GM21723 (cell line): ENCODE results near the gene CINP.

Source experiments
- ATAC-seq: cut with Tn5 transposase; IDR thresholded peaks from one replicate; pipeline ENCODE4 v1.9.1; 2021; ENCODE audit warnings: mild to moderate bottlenecking, moderate library complexity; ENCODE audit not compliant: unreplicated experiment

CINP gene

DNA sequence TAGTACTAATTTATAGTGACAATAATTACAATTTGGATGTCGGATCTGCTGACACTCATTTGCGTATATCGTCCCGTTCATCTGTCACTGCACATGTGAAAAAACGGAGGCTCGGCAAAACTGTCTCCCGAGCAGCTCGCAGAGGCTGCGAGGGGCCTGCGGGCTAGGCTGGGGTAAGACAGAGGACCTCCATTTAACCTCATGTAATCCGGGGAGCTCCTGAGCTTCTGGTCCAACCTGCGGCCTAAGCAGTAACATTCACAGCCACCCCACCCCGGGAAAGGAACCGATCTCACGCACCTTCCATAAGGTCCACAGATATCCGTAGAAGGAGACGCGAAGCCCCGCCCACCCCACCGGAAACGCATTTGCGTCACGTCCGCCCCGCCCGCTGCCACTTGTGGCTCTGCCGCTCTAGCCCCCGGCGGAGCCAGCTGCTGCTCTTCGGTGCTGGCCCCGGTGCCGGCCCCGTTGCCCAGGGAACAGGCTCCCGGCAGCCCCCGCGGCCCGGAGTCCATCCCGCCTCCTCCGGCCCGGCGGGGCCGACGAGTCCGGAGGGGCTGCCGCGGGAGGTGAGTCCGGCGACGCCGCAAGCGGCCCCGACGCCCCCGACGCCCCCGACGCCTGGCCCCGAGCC lies at the start of gene CINP, which contains the start of gene TECPR2:
Gene CINP (minus strand): TSS at position 346 of the 637 bp plus-strand sequence. CDS start 39 bp downstream, at position 307.
Gene TECPR2 (plus strand): TSS at position 397 of the 637 bp plus-strand sequence. CDS start 13,781 bp downstream, outside the sequence.
- ATAC-seq, result peak; percentile 88

DNA sequence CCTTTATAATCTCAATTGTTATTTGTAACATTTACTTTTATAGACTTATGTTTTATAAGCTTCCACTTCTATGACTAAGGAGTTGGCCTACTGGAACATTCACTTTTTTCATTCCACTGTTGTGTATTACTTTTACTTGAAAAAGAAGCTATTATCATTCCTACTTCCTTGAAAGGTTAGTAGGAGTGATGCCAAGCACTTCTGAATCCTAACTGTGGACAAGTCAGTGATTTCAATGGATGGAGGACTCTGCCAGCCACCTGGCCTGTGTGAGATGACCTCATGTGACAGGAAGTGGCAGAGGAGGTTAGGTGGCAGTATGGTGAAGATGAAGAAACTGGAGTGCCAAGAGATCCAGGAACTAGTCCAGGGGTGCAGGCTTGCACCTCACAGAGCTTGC lies 46.0 kb upstream of the CINP start:
- ATAC-seq, result no peak

DNA sequence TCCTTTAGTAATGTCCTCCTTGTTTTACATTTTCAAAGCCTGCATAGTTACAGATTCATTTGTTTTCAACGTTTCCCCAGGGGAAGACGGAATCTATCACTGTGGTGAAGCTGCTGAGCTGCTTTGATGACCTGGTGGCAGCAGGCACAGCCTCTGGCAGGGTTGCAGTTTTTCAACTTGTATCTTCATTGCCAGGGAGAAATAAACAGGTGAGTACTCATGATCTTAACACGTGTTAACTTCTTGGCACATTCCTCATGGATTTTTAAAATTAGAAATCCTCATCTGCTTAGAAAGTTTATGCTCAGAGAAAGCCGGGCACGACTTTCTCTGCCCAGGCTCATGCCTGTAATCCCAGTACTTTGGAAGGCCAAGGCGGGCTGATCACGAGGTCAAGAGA lies 44.6 kb upstream of the CINP start:
- no peak for ATAC-seq

DNA sequence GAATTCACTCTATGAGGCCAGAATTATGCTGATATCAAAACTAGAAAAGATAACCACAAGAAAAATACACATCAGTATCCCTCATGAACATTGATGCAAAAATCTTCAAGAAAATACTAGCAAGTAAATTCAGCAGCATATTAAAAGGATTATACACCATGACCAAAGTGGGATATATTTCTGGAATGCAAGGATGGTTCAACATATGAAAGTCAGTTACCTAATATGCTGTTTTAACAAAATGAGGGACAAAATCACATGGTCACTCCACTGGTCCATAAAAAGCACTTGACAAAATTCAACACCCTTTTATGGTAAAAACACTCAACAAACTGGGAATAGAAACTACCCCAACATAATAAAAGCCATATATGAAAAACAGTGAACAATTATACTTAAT lies 40.3 kb upstream of the CINP start:
- ATAC-seq, result no peak

DNA sequence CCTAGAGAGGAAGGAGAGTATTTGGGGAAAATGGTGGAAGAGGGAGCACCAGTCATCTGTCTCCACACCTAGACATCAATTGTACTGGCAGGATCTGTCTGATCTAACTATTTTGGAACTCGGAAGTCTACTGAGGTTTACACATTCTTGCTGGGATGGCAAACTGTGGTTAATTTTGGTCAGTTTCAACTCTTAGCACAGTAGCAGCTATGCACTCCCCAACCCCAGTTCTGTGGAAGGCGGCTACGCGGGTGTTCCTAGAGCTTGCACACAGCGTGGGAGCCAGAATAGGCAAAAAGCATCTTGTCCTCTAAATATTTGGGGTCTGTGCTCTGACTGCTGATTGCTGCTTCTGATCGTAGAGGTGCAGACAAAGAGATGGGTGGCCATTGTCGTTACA lies 33.8 kb upstream of the CINP start:
- no peak for ATAC-seq

DNA sequence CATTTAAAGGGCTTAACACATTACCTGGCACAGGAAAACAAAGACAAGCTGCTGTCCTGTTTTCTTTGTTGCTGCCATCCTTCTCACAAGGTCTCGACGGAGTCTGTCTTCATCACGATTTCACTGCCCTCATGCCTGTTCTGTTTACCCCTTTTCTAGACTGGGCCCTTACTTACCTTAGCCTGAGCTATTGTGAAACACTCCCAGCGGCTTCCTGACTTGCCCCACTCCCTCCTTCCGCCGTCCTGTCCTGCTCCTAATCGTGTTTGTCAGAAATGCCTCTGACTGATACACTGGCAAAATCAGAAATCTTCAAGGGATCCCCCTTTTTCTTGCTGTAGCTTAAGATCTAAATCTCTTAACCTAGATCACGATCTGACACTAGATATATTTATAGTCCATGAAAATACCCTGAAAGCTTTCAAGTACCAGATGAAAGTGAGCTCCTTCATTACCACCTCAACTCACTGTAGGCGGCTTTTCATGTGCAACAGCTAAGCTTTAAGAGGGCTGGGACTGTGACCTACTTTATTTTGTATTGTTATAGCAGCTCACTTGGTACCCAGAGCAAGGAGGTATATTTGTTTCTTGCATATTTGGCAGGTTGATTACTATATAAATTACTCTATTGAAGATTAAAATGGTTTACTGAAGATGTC lies 32.2 kb upstream of the CINP start:
- ATAC-seq, result no peak

DNA sequence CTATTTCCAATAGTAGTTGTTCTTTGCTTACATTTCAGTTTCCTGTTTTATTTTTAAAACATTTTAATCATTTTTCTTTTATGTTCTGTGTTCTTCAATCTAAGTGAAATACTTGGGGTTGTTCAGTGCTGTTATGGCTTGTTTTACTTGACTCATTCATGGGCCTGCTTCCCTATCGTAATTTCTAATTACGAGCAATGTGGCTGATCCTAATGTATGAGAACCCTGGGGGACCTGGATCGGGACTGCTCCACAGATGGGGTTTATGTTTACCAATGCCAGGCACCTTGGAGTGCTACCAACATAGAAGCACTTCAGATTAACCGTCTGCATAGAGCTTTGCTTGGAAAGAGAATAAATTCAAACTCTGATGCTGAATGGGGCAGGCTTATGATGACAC lies 29.8 kb upstream of the CINP start:
- ATAC-seq, result no peak

DNA sequence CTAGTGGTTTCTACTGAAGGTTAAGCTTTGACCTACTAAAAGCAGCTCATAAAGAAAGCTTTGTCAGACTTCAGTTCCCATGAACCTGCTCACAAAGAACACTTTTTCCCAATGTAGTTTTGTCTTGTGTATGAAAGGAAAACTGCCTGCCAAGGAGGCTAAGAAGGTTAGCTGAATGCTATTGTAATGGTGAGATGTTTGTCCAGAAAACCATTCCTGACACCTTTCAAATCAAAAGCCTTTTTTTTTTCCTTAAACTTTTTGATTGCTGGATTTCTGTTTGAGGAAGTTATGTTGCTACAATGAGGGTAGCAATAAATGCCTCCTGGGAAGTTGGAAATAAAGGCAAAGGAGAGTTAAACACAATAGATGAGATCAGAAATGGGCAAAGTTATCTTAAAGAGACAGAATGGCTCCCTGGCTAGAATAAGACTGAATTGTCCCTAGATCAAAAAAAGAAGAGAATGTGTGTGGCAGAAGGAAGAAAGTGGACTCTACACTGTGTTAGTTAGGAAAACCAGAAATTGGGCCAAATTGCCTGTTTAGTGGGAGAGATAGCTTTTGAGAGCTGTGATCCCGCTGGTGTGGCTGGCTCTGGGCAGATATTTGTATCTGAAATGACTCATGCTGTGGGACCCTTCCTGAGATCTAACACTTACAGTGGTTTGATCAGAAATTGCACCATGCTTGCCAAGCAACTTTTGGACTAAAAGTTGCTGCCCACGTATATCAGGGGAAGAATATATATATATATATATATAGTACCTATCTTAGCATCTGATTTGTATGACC lies 27.6 kb upstream of the CINP start:
- no peak for ATAC-seq

DNA sequence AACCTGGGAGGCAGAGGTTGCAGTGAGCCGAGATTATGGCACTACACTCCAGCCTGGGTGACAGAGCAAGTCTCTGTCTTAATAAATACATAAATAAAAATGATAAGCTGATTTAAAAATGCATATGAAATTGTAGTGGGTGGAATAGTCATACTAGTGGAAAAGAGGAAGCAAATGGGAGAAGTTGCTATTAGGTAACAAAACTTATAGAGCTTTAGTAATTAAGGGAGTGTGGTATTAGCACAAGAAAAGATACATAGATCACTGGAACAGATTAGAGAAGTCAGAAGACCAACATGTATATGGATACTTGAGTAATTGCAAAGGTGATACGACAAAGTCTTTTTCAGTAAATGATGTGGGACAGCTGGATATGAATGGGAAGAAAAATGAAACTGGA lies 26.6 kb upstream of the CINP start:
- no peak for ATAC-seq

DNA sequence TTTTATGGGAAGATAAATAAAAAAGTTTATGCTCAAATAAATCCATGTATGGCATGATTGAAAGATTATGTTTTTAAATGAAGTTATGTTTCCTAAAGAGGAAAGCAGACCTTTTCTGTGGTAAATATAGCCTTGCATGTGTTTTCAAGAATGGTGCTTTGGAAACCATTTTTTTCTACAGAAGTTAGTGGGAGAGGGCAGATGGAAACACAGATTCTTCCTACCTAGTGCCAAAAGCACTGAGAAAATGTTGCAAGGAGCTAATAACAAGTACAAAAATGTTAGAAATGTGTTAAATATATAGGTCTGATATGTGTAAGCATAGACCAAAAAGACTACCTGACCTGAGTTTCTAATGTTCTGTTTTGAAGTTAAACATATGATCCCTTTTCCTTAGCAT lies 24.4 kb upstream of the CINP start:
- ATAC-seq, result no peak

DNA sequence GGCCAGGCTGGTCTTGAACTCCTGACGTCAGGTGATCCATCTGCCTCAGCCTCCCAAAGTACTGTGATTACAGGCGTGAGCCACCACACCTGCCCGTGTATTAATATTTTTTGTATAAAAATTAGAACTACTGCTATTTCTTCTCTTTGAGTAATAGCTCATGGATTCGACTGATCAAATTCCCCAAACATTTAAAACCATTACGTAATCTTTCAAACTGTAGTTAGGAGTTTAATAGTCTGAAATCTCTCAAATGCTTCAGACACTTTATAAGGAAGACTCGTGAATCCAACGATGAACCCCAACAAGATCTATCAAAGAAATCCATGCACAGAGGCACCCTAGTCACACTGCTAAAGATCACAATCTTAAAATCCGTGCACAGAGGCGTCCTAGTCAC lies 16.1 kb upstream of the CINP start:
- ATAC-seq, result no peak

DNA sequence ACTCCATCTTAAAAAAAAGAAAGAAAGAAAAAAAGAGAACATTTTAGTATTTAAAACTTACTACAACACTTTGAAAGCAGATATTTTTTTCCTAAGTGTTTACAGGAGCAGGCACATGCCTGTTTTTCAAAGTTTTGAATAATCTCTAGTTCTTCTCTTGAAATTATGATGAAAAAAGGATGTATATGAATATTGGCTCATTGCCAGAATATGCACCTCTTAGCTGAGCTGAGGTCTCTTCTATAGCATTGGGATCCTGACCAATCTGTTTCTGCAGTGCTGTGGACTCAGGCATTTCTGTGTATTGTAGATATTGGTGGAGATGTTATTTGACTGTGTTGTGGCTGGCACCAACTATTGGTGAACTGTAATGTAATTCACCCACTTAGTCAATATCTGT lies 15.0 kb upstream of the CINP start:
- no peak for ATAC-seq

DNA sequence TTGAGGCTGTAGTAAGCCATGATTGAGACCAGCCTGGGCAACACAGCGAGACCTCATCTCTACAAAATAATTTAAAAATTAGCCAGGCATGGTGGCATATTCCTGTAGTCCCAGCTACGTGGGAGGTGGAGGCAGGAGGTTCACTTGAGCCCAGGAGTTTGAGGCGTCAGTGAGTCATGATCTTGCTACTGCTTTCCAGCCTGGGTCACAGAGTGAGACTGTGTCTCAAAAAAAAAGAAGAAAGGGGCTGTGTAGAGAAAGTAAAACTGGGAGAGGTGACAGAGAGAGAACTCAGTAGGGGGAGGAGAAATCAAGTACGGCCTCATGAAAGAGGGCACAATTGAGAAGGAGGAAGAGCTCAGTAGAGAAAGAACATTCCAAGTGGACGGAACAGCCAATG lies 12.4 kb upstream of the CINP start:
- no peak for ATAC-seq

DNA sequence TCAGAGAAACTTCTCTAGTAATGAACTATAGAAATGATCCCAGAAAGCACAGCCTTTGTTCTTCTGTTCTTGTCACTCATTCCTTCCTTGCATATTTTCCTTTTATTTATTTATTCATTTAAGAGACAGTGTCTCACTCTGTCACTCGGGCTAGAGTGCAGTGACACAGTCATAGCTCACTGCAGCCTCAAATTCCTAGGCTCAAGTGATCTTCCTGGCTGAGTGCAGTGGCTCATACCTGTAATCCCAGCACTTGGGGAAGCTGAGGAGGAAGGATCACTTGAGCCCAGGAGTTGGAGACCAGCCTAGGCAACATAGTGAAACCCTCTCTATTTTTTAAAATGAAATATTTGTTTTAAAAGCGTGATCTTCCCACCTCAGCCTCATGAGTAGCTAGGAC lies 11.6 kb upstream of the CINP start:
- no peak for ATAC-seq

DNA sequence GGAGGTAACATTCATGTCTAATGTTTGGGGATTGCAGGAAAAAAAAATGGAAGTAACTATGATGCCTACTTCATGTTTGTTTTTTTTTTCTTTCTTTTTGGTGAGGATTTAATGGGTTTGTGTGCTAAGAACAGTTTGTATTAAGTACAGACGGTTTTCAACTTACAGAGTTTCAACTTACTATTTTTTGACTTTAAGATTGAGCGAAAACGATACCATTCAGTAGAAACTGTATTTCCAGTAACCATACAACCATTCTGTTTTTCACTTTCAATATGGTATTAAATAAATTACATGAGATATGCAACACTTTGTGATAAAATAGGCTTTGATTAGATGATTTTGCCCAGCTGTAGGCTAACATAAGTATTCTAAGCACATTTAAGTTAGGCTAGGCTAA lies 10.4 kb upstream of the CINP start:
- no peak for ATAC-seq

DNA sequence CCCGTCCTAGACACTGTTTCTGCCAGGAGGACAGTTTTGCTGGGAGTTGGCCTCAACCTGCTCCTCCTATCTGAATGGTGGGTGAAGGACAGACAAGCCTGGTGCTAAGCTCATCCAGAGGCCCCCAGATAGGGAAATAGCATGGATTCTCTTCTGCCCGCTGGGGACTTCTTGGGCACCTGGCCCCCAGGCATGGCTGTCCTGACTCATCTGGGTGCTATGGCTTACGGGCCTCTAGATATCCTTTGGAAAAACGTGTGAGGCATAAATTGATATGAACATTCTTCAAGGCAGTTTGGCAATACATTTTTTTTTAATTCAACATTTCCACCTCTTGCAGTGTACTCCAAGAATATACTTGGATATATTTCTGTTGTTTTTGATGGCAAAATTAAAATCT lies 8.7 kb upstream of the CINP start:
- no peak for ATAC-seq

DNA sequence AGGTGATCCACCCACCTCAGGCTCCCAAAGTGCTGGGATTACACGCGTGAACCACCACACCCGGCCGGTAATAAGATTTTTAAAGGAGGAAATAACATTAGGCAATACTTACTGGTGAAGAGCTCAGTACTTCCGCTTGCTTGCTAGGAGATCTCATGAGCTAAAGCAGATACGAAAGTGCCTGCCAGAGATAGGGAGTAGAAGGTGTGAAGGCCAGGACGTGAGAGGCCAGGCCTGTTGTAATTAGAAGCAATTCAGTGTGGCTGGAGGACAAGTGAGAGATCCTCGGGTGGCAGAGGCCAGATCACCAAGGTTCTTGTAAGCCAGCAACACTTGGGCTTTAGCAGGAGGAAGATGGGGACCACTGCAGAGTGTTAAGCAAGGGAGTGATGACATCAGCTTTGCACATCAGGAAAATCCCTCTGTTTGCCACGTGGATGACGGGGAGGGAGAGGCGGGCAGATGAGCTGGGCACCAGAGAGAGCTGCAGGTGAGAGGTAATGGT lies 7.7 kb upstream of the CINP start:
- no peak for ATAC-seq

DNA sequence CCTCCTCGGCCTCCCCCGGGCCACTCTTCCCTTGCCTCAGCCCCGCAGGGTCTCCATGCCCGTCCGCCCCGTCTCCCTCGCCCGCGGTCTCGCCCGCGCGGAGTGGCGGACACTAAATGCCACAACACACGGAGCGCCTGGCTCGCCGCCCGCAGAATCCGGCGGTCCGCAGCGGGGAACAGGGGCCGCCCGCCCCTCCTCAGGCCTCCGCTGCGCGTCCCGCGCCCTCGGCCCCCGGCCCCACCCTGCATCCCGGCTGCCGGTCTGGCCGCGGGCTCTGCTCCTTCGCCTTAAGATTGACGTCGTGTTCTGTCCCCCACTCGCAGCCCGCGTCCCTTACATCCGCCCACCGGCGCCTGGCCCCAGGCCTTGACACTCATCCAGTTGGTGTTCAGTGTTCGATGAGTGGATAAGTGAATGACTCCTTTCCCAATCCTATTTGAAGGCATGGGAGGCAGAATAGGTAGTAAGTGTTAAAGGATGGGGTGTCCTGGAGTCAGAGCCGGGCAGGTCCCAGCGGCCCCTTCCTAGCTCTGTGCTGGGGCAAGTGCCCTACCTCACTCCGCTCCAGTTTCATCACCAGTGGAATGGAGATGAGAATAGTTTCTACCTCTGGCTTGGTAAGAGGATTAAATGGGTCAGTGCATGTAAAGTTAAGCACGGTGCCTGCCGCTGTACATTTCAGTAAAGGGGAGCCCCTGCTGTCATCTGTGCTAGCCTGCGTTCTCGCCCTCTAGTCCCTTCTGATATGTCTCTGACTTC lies 673 bp upstream of the CINP start:
- ATAC-seq, result peak; percentile 29

DNA sequence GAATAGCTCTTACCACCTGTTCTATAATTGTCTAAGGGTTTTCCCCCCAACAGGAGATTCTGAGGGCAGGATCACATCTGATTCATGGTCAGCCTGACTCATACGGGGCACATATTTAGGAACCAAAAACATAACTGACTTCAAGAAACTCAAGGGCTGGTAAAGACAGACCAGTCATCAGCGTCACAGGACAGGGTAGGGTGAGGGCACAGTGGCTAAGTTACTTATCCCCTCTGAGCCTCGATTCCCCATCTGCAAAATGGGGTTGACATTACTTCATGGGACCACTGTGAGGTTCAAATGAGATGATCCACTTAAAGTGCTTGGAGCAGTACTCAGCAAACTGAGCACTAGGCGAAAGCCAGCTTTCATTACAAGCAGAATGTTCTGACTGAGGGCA lies 606 bp downstream of the CINP start:
- peak; percentile 38 for ATAC-seq

DNA sequence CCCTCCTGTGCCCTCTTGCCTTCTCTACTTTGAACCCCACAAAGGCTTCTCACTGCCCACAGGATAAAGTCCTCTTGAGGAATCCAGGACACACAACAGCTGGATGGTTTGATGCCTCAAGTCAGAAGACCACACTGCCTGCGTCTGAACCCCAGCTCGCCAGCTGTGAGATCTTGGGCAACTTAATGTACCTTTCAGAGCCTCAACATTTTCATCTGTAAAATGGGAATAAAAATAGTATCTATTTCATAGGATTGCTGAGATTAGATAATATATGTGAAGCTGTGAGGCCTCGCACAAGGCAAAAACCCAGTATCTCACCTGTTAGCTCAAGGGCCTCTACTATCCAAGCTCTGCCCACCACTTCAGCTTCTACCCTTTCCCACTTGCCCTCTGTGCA lies 2.3 kb downstream of the CINP start:
- no peak for ATAC-seq

DNA sequence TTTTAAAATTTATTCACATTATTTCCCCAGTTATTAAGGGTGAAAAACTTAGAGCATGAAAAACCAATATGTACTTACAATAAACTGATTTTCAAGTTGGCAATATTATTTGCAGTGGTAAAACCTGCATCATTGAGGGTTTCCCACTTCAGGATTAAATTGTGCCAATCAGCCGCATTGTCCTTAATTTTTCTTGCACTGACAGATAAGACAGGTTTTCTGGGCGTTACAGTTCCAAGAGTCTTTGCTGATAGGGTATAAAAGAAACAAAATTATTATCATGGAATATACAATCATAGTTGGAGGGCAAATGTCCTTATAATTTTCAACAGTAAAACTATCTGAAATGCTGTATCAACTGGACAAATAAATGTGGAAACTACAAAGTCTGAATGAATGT lies 3.3 kb downstream of the CINP start:
- no peak for ATAC-seq
